RPMI7951 (cell line): Measurements from ENCODE around the gene KLC3. TPM values are rescaled to one million over a fixed set of nuclear protein-coding genes. Genes with fewer than 3 reads are reported as not detected.

Source experiments
- DNase-seq: peaks from one replicate; pipeline ENCODE4 v3.0.0-alpha.2; 2012; ENCODE audit warnings: low read depth
- total RNA-seq: library from RNA; depleted of rRNA; stranded (reverse); fragments of >200 nt; shearing (Covaris generic); gene quantifications from 2 replicates; pipeline ENCODE4 v1.2.3, GENCODE V29; 2014; rRNA removed

KLC3 gene
- total RNA-seq, 1 experiment from 2014 or later = 0.36 TPM

- peak; percentile 99 for DNase-seq
Observed at GRCh38 chr19:45370410-45371204, 30.1 kb downstream of the KLC3 start, which contains the start of gene ERCC2. Gene ERCC2, minus strand, starts transcription at chr19:45370573. Its CDS starts 33 bp downstream, at chr19:45370540.

- peak; percentile 94 for DNase-seq
Observed at GRCh38 chr19:45376045-45376724, 35.6 kb downstream of the KLC3 start.

- no peak for DNase-seq
Observed at GRCh38 chr19:45380107-45380506, 39.6 kb downstream of the KLC3 start.

GRCh38 chr19:45382426-45382825 lies 41.9 kb downstream of the KLC3 start:
- DNase-seq = no peak

GRCh38 chr19:45385392-45386221 lies 45.1 kb downstream of the KLC3 start:
- DNase-seq = no peak

GRCh38 chr19:45391346-45391745 lies 50.8 kb downstream of the KLC3 start:
- no peak for DNase-seq

GRCh38 chr19:45391871-45392665 lies 51.5 kb downstream of the KLC3 start:
- DNase-seq = no peak

GRCh38 chr19:45395821-45396617 lies 55.5 kb downstream of the KLC3 start:
- DNase-seq = no peak

- DNase-seq = no peak
Observed at GRCh38 chr19:45400192-45400591, 59.6 kb downstream of the KLC3 start.

Other genes starting within 250 kb of the KLC3 start
- gene PPP1R37, start 247.6 kb upstream of the KLC3 start, total RNA-seq = 17.2 and 30.5 TPM in 2 replicates
- 0.12 and 0.20 TPM in 2 replicates for gene NKPD1, start 179.8 kb upstream of the KLC3 start, total RNA-seq
- gene TRAPPC6A, start 162.5 kb upstream of the KLC3 start, total RNA-seq = 6.5 and 8.4 TPM in 2 replicates
- gene BLOC1S3, start 162.0 kb upstream of the KLC3 start, total RNA-seq = 4.0 and 6.4 TPM in 2 replicates
- not detected in 2 replicates for gene EXOC3L2, start 95.3 kb upstream of the KLC3 start, total RNA-seq
- 6.6 and 7.3 TPM in 2 replicates for gene MARK4, start 89.5 kb upstream of the KLC3 start, total RNA-seq
- 0.20 and 0.24 TPM in 2 replicates for gene CKM, start 17.9 kb upstream of the KLC3 start, total RNA-seq
- gene ERCC2, start 29.8 kb downstream of the KLC3 start, total RNA-seq = 15.7 and 17.4 TPM in 2 replicates
- gene PPP1R13L, start 64.3 kb downstream of the KLC3 start, total RNA-seq = 4.5 and 5.3 TPM in 2 replicates
- 6.2 and 9.0 TPM in 2 replicates for gene POLR1G, start 65.9 kb downstream of the KLC3 start, total RNA-seq
- gene ERCC1, start 83.2 kb downstream of the KLC3 start, total RNA-seq = 138 and 144 TPM in 2 replicates
- 0.96 and 1.6 TPM in 2 replicates for gene FOSB, start 127.2 kb downstream of the KLC3 start, total RNA-seq
- 12.9 TPM in 2 replicates for gene RTN2, start 156.3 kb downstream of the KLC3 start, total RNA-seq
- gene PPM1N, start 157.7 kb downstream of the KLC3 start, total RNA-seq = 1.8 and 2.3 TPM in 2 replicates
- gene VASP, start 166.7 kb downstream of the KLC3 start, total RNA-seq = 53.8 and 79.1 TPM in 2 replicates
- 5.2 and 8.4 TPM in 2 replicates for gene OPA3, start 244.1 kb downstream of the KLC3 start, total RNA-seq